ENCODE results near the gene RASSF5. TPM values are rescaled to one million over a fixed set of nuclear protein-coding genes. Genes with fewer than 3 reads are reported as not detected.
A peak's percentile ranks its signal among the peaks of the same experiment; 100 is the strongest.

The RASSF5 gene
- total RNA-seq, 2 experiments from 2014 or later: 153 to 156 TPM

- TF ChIP-seq CTCF (IDR thresholded peaks at IDR 0.05): no peak
- no peak overlapping the region for H3K4me3 Mint-ChIP-seq
- ChIA-PET CTCF (interaction anchor here (0.6 to 15.8 kb wide), 3 partner anchors 32 to 1356 kb away, joined by 3 to 236 read pairs (median 7); no protein-coding TSS in a partner anchor), POLR2A (interaction anchor here (2.1 to 3.1 kb wide), 6 partner anchors 10 to 36 kb away, joined by 10 to 93 read pairs (median 19); no protein-coding TSS in a partner anchor)
- peak overlapping the region; percentile 86 for H3K27ac Mint-ChIP-seq
- H3K9me3 Mint-ChIP-seq: no peaks in the 10 kb centered on the region
- H3K27me3 ChIP-seq (ENCODE audit: control insufficient read depth in 1 of 2, insufficient read depth in 2 of 2, low read length in 2 of 2): no peaks in the 10 kb centered on the region
- DNase-seq: no peak
- H3K27ac ChIP-seq (ENCODE audit: low read depth in 1 of 2, low read length in 2 of 2): no peak overlapping the region
- H3K36me3 Mint-ChIP-seq (ENCODE audit: low read depth): no peaks in the 10 kb centered on the region
- no peak overlapping the region for H3K4me3 ChIP-seq (ENCODE audit: low read length)
- H3K4me1 Mint-ChIP-seq (ENCODE audit: low read depth): peaks cover 58% of the 10 kb centered on the region
- ATAC-seq (ENCODE audit: poor library complexity): no peak
- no peaks in the 10 kb centered on the region for H3K9me3 ChIP-seq (ENCODE audit: control insufficient read depth in 1 of 2, insufficient read depth in 1 of 2, low read length in 2 of 2)
- H3K4me1 ChIP-seq (ENCODE audit: insufficient read depth, low read length): peaks cover 50% of the 10 kb centered on the region
- no peaks in the 10 kb centered on the region for H3K27me3 Mint-ChIP-seq
- H3K36me3 ChIP-seq (ENCODE audit: insufficient read depth, low read length): no peaks in the 10 kb centered on the region
- intact Hi-C loops (cut with DNase I, micrococcal nuclease): no loop called here
Observed at GRCh38 chr1:206550446-206550845, 43.1 kb downstream of the RASSF5 start.

- CTCF ChIA-PET: interaction anchor here (0.9 to 15.8 kb wide), 14 partner anchors 12 to 431 kb away, joined by 3 to 236 read pairs (median 5); partner anchors contain the start of gene EIF2D
- Histone ChIP-seq H3K4me1 (ENCODE audit: insufficient read depth, low read length) (peaks cover 60% of the 10 kb centered on the region), H3K36me3 (ENCODE audit: insufficient read depth, low read length) (no peaks in the 10 kb centered on the region), H3K27ac (ENCODE audit: low read depth in 1 of 2, low read length in 2 of 2) (peak overlapping the region; percentile 72 to 81), H3K27me3 (ENCODE audit: control insufficient read depth in 1 of 2, insufficient read depth in 2 of 2, low read length in 2 of 2) (no peaks in the 10 kb centered on the region), H3K4me3 (ENCODE audit: low read length) (no peak overlapping the region), H3K9me3 (ENCODE audit: control insufficient read depth in 1 of 2, insufficient read depth in 1 of 2, low read length in 2 of 2) (no peaks in the 10 kb centered on the region)
- ATAC-seq (ENCODE audit: poor library complexity) (no peak), DNase-seq (no peak)
- H3K9me3 Mint-ChIP-seq: no peaks in the 10 kb centered on the region
- no peak for TF ChIP-seq CTCF (IDR thresholded peaks at IDR 0.05)
- intact Hi-C loops (cut with DNase I, micrococcal nuclease): no loop called here
- H3K27ac Mint-ChIP-seq: peak overlapping the region; percentile 86
- H3K27me3 Mint-ChIP-seq: no peaks in the 10 kb centered on the region
- H3K4me1 Mint-ChIP-seq (ENCODE audit: low read depth): peaks cover 61% of the 10 kb centered on the region
- H3K4me3 Mint-ChIP-seq: no peak overlapping the region
- POLR2A ChIA-PET: interaction anchor here (0.6 to 3.1 kb wide), 14 partner anchors 9 to 370 kb away, joined by 3 to 93 read pairs (median 8); partner anchors contain the start of genes FAM72A, FCMR and SRGAP2
- peaks cover 4% of the 10 kb centered on the region for H3K36me3 Mint-ChIP-seq (ENCODE audit: low read depth)
Observed at GRCh38 chr1:206551296-206551985, 44.1 kb downstream of the RASSF5 start.

- peaks cover 7% of the 10 kb centered on the region for H3K36me3 Mint-ChIP-seq (ENCODE audit: low read depth)
- Histone ChIP-seq H3K27ac (ENCODE audit: low read depth in 1 of 2, low read length in 2 of 2) (peak overlapping the region; percentile 72 to 81), H3K36me3 (ENCODE audit: insufficient read depth, low read length) (no peaks in the 10 kb centered on the region), H3K4me3 (ENCODE audit: low read length) (no peak overlapping the region), H3K9me3 (ENCODE audit: control insufficient read depth in 1 of 2, insufficient read depth in 1 of 2, low read length in 2 of 2) (no peaks in the 10 kb centered on the region), H3K4me1 (ENCODE audit: insufficient read depth, low read length) (peaks cover 64% of the 10 kb centered on the region), H3K27me3 (ENCODE audit: control insufficient read depth in 1 of 2, insufficient read depth in 2 of 2, low read length in 2 of 2) (no peaks in the 10 kb centered on the region)
- H3K4me1 Mint-ChIP-seq (ENCODE audit: low read depth): peaks cover 63% of the 10 kb centered on the region
- POLR2A ChIA-PET: interaction anchor here (0.8 to 3.1 kb wide), 13 partner anchors 8 to 370 kb away, joined by 3 to 93 read pairs (median 10); partner anchors contain the start of genes FAM72A, FCMR and SRGAP2
- peak overlapping the region; percentile 80 for H3K4me3 Mint-ChIP-seq
- CTCF ChIA-PET: interaction anchor here (0.6 to 15.8 kb wide), 15 partner anchors 12 to 430 kb away, joined by 3 to 236 read pairs (median 5); partner anchors contain the start of gene EIF2D
- intact Hi-C loops (cut with DNase I, micrococcal nuclease): loop anchor here in 1 of 2 experiments (1.0 to 2.0 kb wide), 4 partner anchors 11 to 60 kb away; partner anchors contain the start of gene EIF2D
- peak overlapping the region; percentile 86 for H3K27ac Mint-ChIP-seq
- peak; percentile 90 for ATAC-seq (ENCODE audit: poor library complexity)
- peak; percentile 39 for TF ChIP-seq CTCF (IDR thresholded peaks at IDR 0.05)
- H3K9me3 Mint-ChIP-seq: no peaks in the 10 kb centered on the region
- peak; percentile 53 to 94 (median 70) for DNase-seq
- H3K27me3 Mint-ChIP-seq: no peaks in the 10 kb centered on the region
Observed at GRCh38 chr1:206551986-206552326, 44.6 kb downstream of the RASSF5 start.

All from CD4-positive, alpha-beta T cell (primary cell).